ENCODE results near the gene BCO2. TPM values are rescaled to one million over a fixed set of nuclear protein-coding genes. Genes with fewer than 3 reads are reported as not detected.

Gene BCO2
- total and polyA plus RNA-seq, 2 experiments from 2014 or later = 0.63 to 1.1 TPM

GRCh38 chr11:112226062-112226830 lies 50.9 kb downstream of the BCO2 start, which contains the start of gene PTS (continued):
- no peak for TF ChIP-seq EZH2phosphoT487 (IDR thresholded peaks at IDR 0.05; ENCODE audit: unreplicated experiment)
- TF ChIP-seq ZNF331 (CRISPR knock-in tag; IDR thresholded peaks at IDR 0.05; ENCODE audit: low read depth) = no peak
- no peak for TF ChIP-seq CTCF (conservative IDR thresholded peaks at IDR 0.05; ENCODE audit: low read depth in 2 of 2)
- no peak for TF ChIP-seq REST (IDR thresholded peaks at IDR 0.05; ENCODE audit: unreplicated experiment)
- peak; percentile 86 for TF ChIP-seq POLR2AphosphoS5 (IDR thresholded peaks at IDR 0.05; ENCODE audit: low read depth)
- TF ChIP-seq CREB1 (CRISPR knock-in tag; IDR thresholded peaks at IDR 0.05; ENCODE audit: low read depth) = peak; percentile 84
- TF ChIP-seq ETS1 (IDR thresholded peaks at IDR 0.05) = peak; percentile 21
- no peak for TF ChIP-seq JUNB (IDR thresholded peaks at IDR 0.05; ENCODE audit: unreplicated experiment)
- TF ChIP-seq NANOG (IDR thresholded peaks at IDR 0.05; ENCODE audit: borderline replicate concordance) = no peak

- H3K9me2 ChIP-seq (ENCODE audit: insufficient read depth) = no peaks in the 10 kb centered on the region
- peaks cover 8% of the 10 kb centered on the region; the same call in 1 of the 2 replicates for H3K36me3 ChIP-seq (ENCODE audit: insufficient read depth)
- H3K27me3 ChIP-seq (ENCODE audit: insufficient read depth) = no peaks in the 10 kb centered on the region; the same call in 1 of the 2 replicates
- H3K79me2 ChIP-seq (replicated peaks; ENCODE audit: insufficient read depth) = peaks cover 35% of the 10 kb centered on the region
- H3K4me2 ChIP-seq = peak overlapping the region; percentile 95
- peaks cover 9% of the 10 kb centered on the region for H3K27me3 Mint-ChIP-seq (ENCODE audit: insufficient read depth, low read depth, poor library complexity)
- peak overlapping the region; percentile 99 for H2AFZ ChIP-seq
- peaks cover 15% of the 10 kb centered on the region; the same call in 2 of the 3 replicates for H3K36me3 Mint-ChIP-seq (ENCODE audit: low read depth)
- DNase-seq (ENCODE audit: low spot score) (peak; percentile 12), ATAC-seq (no peak)
- H3F3A ChIP-seq (replicated peaks; ENCODE audit: low read depth) = no peaks in the 10 kb centered on the region
- peak overlapping the region; percentile 7 for H3K27ac Mint-ChIP-seq
- peak overlapping the region; percentile 85 for H3K4me3 ChIP-seq
- H3K9me3 Mint-ChIP-seq = no peaks in the 10 kb centered on the region
- H3K4me1 ChIP-seq (ENCODE audit: insufficient read depth) = peaks cover 7% of the 10 kb centered on the region
- H3K27ac ChIP-seq (ENCODE audit: low read depth) = 0 out of 2 replicates have a peak overlapping the region, but pooled peaks have one; percentile 51
- peaks cover 5% of the 10 kb centered on the region; the same call in 1 of the 2 replicates for H4K20me1 ChIP-seq (replicated peaks; ENCODE audit: insufficient read depth)
- H3K4me3 Mint-ChIP-seq = peak overlapping the region; percentile 75
- H3K4me1 Mint-ChIP-seq = peaks cover 10% of the 10 kb centered on the region
- TF ChIP-seq POLR2AphosphoS5 (IDR thresholded peaks at IDR 0.05; ENCODE audit: low read depth) (no peak), NANOG (IDR thresholded peaks at IDR 0.05; ENCODE audit: borderline replicate concordance) (no peak), EZH2 (IDR thresholded peaks at IDR 0.05; ENCODE audit: low read depth, unreplicated experiment) (no peak), ZNF331 (CRISPR knock-in tag; IDR thresholded peaks at IDR 0.05; ENCODE audit: low read depth) (no peak), REST (IDR thresholded peaks at IDR 0.05; ENCODE audit: unreplicated experiment) (no peak), CTCF (conservative IDR thresholded peaks at IDR 0.05; ENCODE audit: low read depth in 2 of 2) (no peak), ZNF114 (CRISPR knock-in tag; IDR thresholded peaks at IDR 0.05) (no peak)
These were observed 51.6 kb downstream of the BCO2 start for GRCh38 chr11:112226831-112227401.

All from GM23338 (cell line).